ENCODE data around the gene PROKR2.

Gene PROKR2

GRCh38 chr20:5316188-5317158 is at the start of gene PROKR2:
PROKR2 (minus strand) TSS chr20:5316954; CDS start chr20:5314369, 2,585 bp downstream.
- DNase-seq: no peak

- no peak for DNase-seq
Measured at GRCh38 chr20:5364997-5365597, 48.3 kb upstream of the PROKR2 start.

- no peak for DNase-seq
Measured at GRCh38 chr20:5364136-5364821, 47.5 kb upstream of the PROKR2 start.

- no peak for DNase-seq
Measured at GRCh38 chr20:5362771-5363170, 46.0 kb upstream of the PROKR2 start.

GRCh38 chr20:5361176-5361575 is 44.4 kb upstream of the PROKR2 start:
- DNase-seq: no peak

GRCh38 chr20:5357946-5358345 is 41.2 kb upstream of the PROKR2 start:
- no peak for DNase-seq

GRCh38 chr20:5356941-5357340 is 40.2 kb upstream of the PROKR2 start:
- DNase-seq: no peak

- no peak for DNase-seq
Measured at GRCh38 chr20:5354901-5355300, 38.1 kb upstream of the PROKR2 start.

GRCh38 chr20:5353624-5354496 is 37.1 kb upstream of the PROKR2 start:
- DNase-seq: no peak

- no peak for DNase-seq
Measured at GRCh38 chr20:5349448-5349847, 32.7 kb upstream of the PROKR2 start.

- no peak for DNase-seq
Measured at GRCh38 chr20:5342021-5342420, 25.3 kb upstream of the PROKR2 start.

- no peak for DNase-seq
Measured at GRCh38 chr20:5331340-5331739, 14.6 kb upstream of the PROKR2 start.

- no peak for DNase-seq
Measured at GRCh38 chr20:5328268-5328667, 11.5 kb upstream of the PROKR2 start.

GRCh38 chr20:5327356-5327755 is 10.6 kb upstream of the PROKR2 start:
- DNase-seq: no peak

- DNase-seq: no peak
Measured at GRCh38 chr20:5315807-5316187, 957 bp downstream of the PROKR2 start.

- DNase-seq: no peak
Measured at GRCh38 chr20:5313916-5314315, 2.8 kb downstream of the PROKR2 start.

GRCh38 chr20:5312518-5312917 is 4.2 kb downstream of the PROKR2 start:
- no peak for DNase-seq

- no peak for DNase-seq
Measured at GRCh38 chr20:5309971-5310370, 6.8 kb downstream of the PROKR2 start.

GRCh38 chr20:5298811-5299210 is 17.9 kb downstream of the PROKR2 start:
- DNase-seq: no peak

- DNase-seq: no peak
Measured at GRCh38 chr20:5297280-5298004, 19.3 kb downstream of the PROKR2 start.

GRCh38 chr20:5290596-5290995 is 26.2 kb downstream of the PROKR2 start:
- DNase-seq: no peak

GRCh38 chr20:5282561-5282960 is 34.2 kb downstream of the PROKR2 start:
- no peak for DNase-seq

Data from NCI-H2081 treated with DMSO at 0.1 percent for 48 hours (cell line).